ENCODE measurements around the gene ZNF579.

The ZNF579 gene

DNA sequence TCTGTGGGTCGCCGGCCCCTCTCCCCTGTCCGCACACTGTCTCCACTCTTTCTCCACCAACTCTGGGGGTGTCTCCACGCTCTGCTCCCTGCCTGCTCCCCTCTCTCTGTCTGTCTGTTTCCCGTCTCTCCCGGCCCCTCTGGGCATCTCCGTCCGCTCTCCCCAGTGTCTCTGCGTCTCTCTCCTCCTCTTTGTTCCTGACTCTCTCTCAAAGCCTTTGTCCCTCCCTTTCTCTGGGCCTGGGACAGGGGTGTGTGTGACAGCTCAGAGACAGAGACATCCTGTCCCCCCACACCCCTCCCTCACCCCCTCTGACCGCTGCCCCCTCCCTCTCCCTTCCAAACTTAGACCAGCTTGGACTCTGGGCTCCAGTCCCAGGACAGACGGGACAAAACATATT is 34.6 kb downstream of the ZNF579 start:
- ATAC-seq, result no peak
- TF ChIP-seq ESRRG (CRISPR knock-in tag; IDR thresholded peaks at IDR 0.05) (no peak), ZNF8 (CRISPR knock-in tag; IDR thresholded peaks at IDR 0.05) (no peak), CREB5 (CRISPR knock-in tag; IDR thresholded peaks at IDR 0.05; ENCODE audit: low read depth) (no peak), BACH2 (CRISPR knock-in tag; IDR thresholded peaks at IDR 0.05; ENCODE audit: borderline replicate concordance) (no peak), RARB (CRISPR knock-in tag; IDR thresholded peaks at IDR 0.05) (no peak), ZFP3 (CRISPR knock-in tag; IDR thresholded peaks at IDR 0.05) (no peak), CSDC2 (CRISPR knock-in tag; IDR thresholded peaks at IDR 0.05) (no peak), PPARA (CRISPR knock-in tag; IDR thresholded peaks at IDR 0.05; ENCODE audit: borderline replicate concordance) (no peak), TCF4 (CRISPR knock-in tag; IDR thresholded peaks at IDR 0.05; ENCODE audit: borderline replicate concordance) (no peak), ZC3H10 (CRISPR knock-in tag; IDR thresholded peaks at IDR 0.05) (no peak), SNAI2 (CRISPR knock-in tag; IDR thresholded peaks at IDR 0.05) (no peak), ZFP30 (CRISPR knock-in tag; IDR thresholded peaks at IDR 0.05) (no peak), GLIS3 (CRISPR knock-in tag; IDR thresholded peaks at IDR 0.05) (no peak)
- TF ChIP-seq, protein P1, sequence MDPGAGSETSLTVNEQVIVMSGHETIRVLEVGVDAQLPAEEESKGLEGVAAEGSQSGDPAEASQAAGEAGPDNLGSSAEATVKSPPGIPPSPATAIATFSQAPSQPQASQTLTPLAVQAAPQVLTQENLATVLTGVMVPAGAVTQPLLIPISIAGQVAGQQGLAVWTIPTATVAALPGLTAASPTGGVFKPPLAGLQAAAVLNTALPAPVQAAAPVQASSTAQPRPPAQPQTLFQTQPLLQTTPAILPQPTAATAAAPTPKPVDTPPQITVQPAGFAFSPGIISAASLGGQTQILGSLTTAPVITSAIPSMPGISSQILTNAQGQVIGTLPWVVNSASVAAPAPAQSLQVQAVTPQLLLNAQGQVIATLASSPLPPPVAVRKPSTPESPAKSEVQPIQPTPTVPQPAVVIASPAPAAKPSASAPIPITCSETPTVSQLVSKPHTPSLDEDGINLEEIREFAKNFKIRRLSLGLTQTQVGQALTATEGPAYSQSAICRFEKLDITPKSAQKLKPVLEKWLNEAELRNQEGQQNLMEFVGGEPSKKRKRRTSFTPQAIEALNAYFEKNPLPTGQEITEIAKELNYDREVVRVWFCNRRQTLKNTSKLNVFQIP (CRISPR knock-in tag; IDR thresholded peaks at IDR 0.05; ENCODE audit: borderline replicate concordance, low read depth), result no peak
- TF ChIP-seq, protein P2, sequence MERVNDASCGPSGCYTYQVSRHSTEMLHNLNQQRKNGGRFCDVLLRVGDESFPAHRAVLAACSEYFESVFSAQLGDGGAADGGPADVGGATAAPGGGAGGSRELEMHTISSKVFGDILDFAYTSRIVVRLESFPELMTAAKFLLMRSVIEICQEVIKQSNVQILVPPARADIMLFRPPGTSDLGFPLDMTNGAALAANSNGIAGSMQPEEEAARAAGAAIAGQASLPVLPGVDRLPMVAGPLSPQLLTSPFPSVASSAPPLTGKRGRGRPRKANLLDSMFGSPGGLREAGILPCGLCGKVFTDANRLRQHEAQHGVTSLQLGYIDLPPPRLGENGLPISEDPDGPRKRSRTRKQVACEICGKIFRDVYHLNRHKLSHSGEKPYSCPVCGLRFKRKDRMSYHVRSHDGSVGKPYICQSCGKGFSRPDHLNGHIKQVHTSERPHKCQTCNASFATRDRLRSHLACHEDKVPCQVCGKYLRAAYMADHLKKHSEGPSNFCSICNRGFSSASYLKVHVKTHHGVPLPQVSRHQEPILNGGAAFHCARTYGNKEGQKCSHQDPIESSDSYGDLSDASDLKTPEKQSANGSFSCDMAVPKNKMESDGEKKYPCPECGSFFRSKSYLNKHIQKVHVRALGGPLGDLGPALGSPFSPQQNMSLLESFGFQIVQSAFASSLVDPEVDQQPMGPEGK (CRISPR knock-in tag; IDR thresholded peaks at IDR 0.05; ENCODE audit: borderline replicate concordance), result no peak

- ATAC-seq, result no peak
- TF ChIP-seq ZNF8 (CRISPR knock-in tag; IDR thresholded peaks at IDR 0.05) (no peak), ZFP3 (CRISPR knock-in tag; IDR thresholded peaks at IDR 0.05) (no peak)
Observed at GRCh38 chr19:55545443-55545842, 35.2 kb downstream of the ZNF579 start, which contains the start of gene SBK3. Gene SBK3, minus strand, starts transcription at chr19:55545543. Its CDS starts 0 bp downstream, at chr19:55545543.

GRCh38 chr19:55544776-55545439 is 35.7 kb downstream of the ZNF579 start:
- TF ChIP-seq SNAI2 (CRISPR knock-in tag; IDR thresholded peaks at IDR 0.05) (no peak), ZNF70 (CRISPR knock-in tag; IDR thresholded peaks at IDR 0.05) (no peak)

DNA sequence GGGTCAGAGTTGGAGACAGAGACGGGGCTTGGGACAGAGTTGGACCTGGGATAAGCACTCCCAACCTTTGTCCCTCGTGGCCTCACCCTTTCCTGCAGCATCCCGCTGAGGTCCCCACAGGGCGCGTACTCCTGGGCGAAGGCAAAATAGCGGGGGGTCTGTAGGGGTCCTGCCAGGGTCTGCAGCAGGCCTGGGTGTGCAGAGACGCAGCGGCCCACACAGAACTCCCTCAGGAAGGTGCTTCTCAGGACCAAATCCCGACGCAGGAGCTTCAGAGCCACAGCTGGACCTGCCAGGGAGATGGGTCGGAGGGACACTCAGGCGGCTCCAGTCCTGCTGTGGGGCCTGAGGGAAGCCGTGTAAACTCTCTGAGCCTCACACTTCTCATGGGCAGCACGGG is 36.6 kb downstream of the ZNF579 start:
- TF ChIP-seq ZNF70 (CRISPR knock-in tag; IDR thresholded peaks at IDR 0.05) (no peak), ISL1 (CRISPR knock-in tag; IDR thresholded peaks at IDR 0.05) (no peak), TSHZ2 (CRISPR knock-in tag; IDR thresholded peaks at IDR 0.05) (no peak), ZNF565 (CRISPR knock-in tag; conservative IDR thresholded peaks at IDR 0.05; ENCODE audit: low read depth) (no peak), CREB5 (CRISPR knock-in tag; IDR thresholded peaks at IDR 0.05; ENCODE audit: low read depth) (no peak)
- TF ChIP-seq, protein P2 (CRISPR knock-in tag; IDR thresholded peaks at IDR 0.05; ENCODE audit: borderline replicate concordance), result no peak
- no peak for ATAC-seq

More at GRCh38 chr19:55544776-55545439, 35.7 kb downstream of the ZNF579 start:
- no peak for ATAC-seq

Measured in SK-N-SH treated with all-trans-retinoic acid at 6 μM for 48 hours (cell line).